Brain microvascular endothelial cell (primary cell): ENCODE measurements around the gene ZNF362.
A peak's percentile ranks its signal among the peaks of the same experiment; 100 is the strongest.

Experiments used
- DNase-seq: peaks from one replicate; pipeline ENCODE4 v3.0.0-alpha.2; 2020
- H3K27ac ChIP-seq: fragments of 250-450 bp; sonication (Bioruptor Pico); 2 replicates; pipeline ENCODE4 v1.5.1; 2020; ENCODE audit warnings: mild to moderate bottlenecking, moderate library complexity
- H3K27me3 ChIP-seq: fragments of 250-450 bp; sonication (Bioruptor Pico); replicated peaks from 2 replicates; pipeline ENCODE4 v1.5.1; 2020; ENCODE audit warnings: mild to moderate bottlenecking
- H3K36me3 ChIP-seq: fragments of 250-450 bp; sonication (Bioruptor Pico); replicated peaks from 2 replicates; pipeline ENCODE4 v1.5.1; 2020; ENCODE audit warnings: mild to moderate bottlenecking
- H3K4me3 ChIP-seq: 2 replicates; pipeline ENCODE4 v1.5.1; 2011; ENCODE audit warnings: low read depth, mild to moderate bottlenecking, control low read depth, low read length, moderate library complexity
- in situ Hi-C: cut with HindIII; loops from 2 replicates; pipeline ENCODE4 v1.10.0; 2017; ENCODE audit warnings: low sequenced_read_pairs, low pct_ligation_motif_present
- TF ChIP-seq, protein P1 (sequence below): IDR thresholded peaks from 2 replicates; pipeline ENCODE4 v1.5.1; 2011; ENCODE audit warnings: low read depth, mild to moderate bottlenecking, moderate library complexity, low read length, control low read depth, inconsistent platforms; ENCODE audit errors: missing control alignments

ZNF362 gene

DNA sequence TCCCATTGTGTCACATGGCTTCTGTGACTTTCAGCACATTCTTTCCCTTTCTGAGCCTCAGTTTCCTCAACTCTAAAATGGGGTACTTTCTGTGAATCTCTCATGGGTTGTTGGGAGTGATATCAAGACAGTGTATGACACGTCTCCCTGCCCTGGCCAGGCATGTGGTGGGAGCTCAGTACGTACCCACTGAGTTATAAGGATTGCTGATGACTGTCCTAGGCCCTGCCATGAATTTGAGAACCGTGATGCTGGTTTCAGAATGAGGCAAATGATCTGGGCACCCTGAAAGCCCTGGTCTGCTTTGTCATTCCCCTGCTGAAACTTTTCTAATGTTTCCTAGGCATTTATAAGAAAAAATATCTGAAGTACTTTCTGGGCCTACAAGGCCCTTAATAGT, 3.6 kb downstream of the ZNF362 start:
- in situ Hi-C loops = no loop called here
- H3K27me3 ChIP-seq = no peaks in the 10 kb centered on the region

GRCh38 chr1:33260439-33260838, 4.1 kb downstream of the ZNF362 start:
- DNase-seq = no peak
- in situ Hi-C loops = no loop called here
- TF ChIP-seq, protein P1, sequence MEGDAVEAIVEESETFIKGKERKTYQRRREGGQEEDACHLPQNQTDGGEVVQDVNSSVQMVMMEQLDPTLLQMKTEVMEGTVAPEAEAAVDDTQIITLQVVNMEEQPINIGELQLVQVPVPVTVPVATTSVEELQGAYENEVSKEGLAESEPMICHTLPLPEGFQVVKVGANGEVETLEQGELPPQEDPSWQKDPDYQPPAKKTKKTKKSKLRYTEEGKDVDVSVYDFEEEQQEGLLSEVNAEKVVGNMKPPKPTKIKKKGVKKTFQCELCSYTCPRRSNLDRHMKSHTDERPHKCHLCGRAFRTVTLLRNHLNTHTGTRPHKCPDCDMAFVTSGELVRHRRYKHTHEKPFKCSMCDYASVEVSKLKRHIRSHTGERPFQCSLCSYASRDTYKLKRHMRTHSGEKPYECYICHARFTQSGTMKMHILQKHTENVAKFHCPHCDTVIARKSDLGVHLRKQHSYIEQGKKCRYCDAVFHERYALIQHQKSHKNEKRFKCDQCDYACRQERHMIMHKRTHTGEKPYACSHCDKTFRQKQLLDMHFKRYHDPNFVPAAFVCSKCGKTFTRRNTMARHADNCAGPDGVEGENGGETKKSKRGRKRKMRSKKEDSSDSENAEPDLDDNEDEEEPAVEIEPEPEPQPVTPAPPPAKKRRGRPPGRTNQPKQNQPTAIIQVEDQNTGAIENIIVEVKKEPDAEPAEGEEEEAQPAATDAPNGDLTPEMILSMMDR = no peak

More for the DNA sequence above, 3.6 kb downstream of the ZNF362 start:
- no peak for DNase-seq
- TF ChIP-seq, protein P1 = no peak
- Histone ChIP-seq H3K4me3 (no peak overlapping the region), H3K36me3 (no peaks in the 10 kb centered on the region), H3K27ac (no peak overlapping the region)

DNA sequence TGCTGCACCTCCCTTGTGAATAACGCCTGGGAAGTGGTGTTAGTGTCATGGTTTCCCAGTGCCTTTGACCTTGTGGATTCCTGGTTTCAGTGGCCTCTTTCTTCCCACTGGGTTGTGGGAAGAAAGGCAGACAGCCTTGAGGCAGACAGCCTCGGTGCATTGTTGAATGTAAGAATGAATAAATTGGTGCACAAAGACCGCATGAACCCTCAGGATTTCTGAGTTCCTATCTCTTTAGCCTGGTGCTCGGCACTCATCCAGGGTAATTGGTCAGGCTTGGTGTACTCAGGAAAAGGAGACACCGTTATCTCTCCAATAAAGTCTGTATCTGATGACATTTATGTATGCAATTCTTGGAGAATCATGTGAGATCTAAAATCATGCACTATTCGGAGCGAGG, 5.1 kb downstream of the ZNF362 start:
- Histone ChIP-seq H3K4me3 (no peak overlapping the region), H3K36me3 (no peaks in the 10 kb centered on the region), H3K27me3 (no peaks in the 10 kb centered on the region), H3K27ac (no peak overlapping the region)
- peak; percentile 9 for DNase-seq
- TF ChIP-seq, protein P1 = no peak
- in situ Hi-C loops = no loop called here

More at GRCh38 chr1:33260439-33260838, 4.1 kb downstream of the ZNF362 start:
- no peaks in the 10 kb centered on the region for H3K36me3 ChIP-seq
- H3K27ac ChIP-seq = no peak overlapping the region
- no peaks in the 10 kb centered on the region for H3K27me3 ChIP-seq
- H3K4me3 ChIP-seq = no peak overlapping the region

GRCh38 chr1:33263890-33264504, 7.7 kb downstream of the ZNF362 start:
- Histone ChIP-seq H3K36me3 (no peaks in the 10 kb centered on the region), H3K27me3 (no peaks in the 10 kb centered on the region), H3K4me3 (no peak overlapping the region), H3K27ac (no peak overlapping the region)
- no peak for DNase-seq
- TF ChIP-seq, protein P1 = no peak
- in situ Hi-C loops = no loop called here

GRCh38 chr1:33265780-33266605, 9.7 kb downstream of the ZNF362 start:
- no peak overlapping the region for H3K27ac ChIP-seq
- H3K36me3 ChIP-seq = peaks cover 4% of the 10 kb centered on the region
- no peaks in the 10 kb centered on the region for H3K27me3 ChIP-seq
- DNase-seq = no peak
- H3K4me3 ChIP-seq = no peak overlapping the region
- in situ Hi-C loops = no loop called here
- TF ChIP-seq, protein P1 = no peak
